GM23338 (cell line): ENCODE measurements around the gene RNF130. TPM values are rescaled to one million over a fixed set of nuclear protein-coding genes. Genes with fewer than 3 reads are reported as not detected.

Experiments used
- ATAC-seq: fragments of 200-7000 bp; cut with Tn5 transposase; 3 replicates; pipeline ENCODE4 v1.9.1; 2020
- DNase-seq: peaks from one replicate; pipeline ENCODE4 v3.0.0-alpha.2; 2015; ENCODE audit warnings: low spot score
- H2AFZ ChIP-seq: fragments of 200-600 bp; sonication (generic); 2 replicates; pipeline ENCODE4 v1.8.0; 2016; ENCODE audit warnings: antibody characterized with exemption, mild to moderate bottlenecking, moderate library complexity
- H3F3A ChIP-seq: fragments of 200-600 bp; sonication (generic); replicated peaks from 2 replicates; pipeline ENCODE4 v1.8.0; 2017; ENCODE audit warnings: antibody characterized with exemption, mixed run types, low read depth
- H3K27ac ChIP-seq: fragments of 200-600 bp; sonication (generic); 2 replicates; pipeline ENCODE4 v1.6.1; 2016; ENCODE audit warnings: low read depth
- H3K27me3 ChIP-seq: fragments of 200-600 bp; sonication (generic); 2 replicates; pipeline ENCODE4 v1.8.0; 2016; ENCODE audit warnings: mild to moderate bottlenecking, mixed run types, moderate library complexity; ENCODE audit not compliant: insufficient read depth
- H3K36me3 ChIP-seq: fragments of 200-600 bp; sonication (generic); 2 replicates; pipeline ENCODE4 v1.8.0; 2016; ENCODE audit warnings: mild to moderate bottlenecking; ENCODE audit not compliant: insufficient read depth
- H3K4me1 ChIP-seq: fragments of 200-600 bp; sonication (generic); 2 replicates; pipeline ENCODE4 v1.8.0; 2016; ENCODE audit warnings: mild to moderate bottlenecking, moderate library complexity; ENCODE audit not compliant: insufficient read depth
- H3K4me2 ChIP-seq: fragments of 200-600 bp; sonication (generic); 2 replicates; pipeline ENCODE4 v1.7.1; 2017; ENCODE audit warnings: mixed run types
- H3K4me3 ChIP-seq: fragments of 200-600 bp; sonication (generic); 2 replicates; pipeline ENCODE4 v1.6.1; 2016; ENCODE audit warnings: mixed run types
- H3K79me2 ChIP-seq: fragments of 200-600 bp; sonication (generic); replicated peaks from 2 replicates; pipeline ENCODE4 v1.8.0; 2017; ENCODE audit warnings: mild to moderate bottlenecking; ENCODE audit not compliant: insufficient read depth
- H3K9me2 ChIP-seq: fragments of 200-600 bp; sonication (generic); 2 replicates; pipeline ENCODE4 v1.8.0; 2017; ENCODE audit not compliant: insufficient read depth
- H4K20me1 ChIP-seq: fragments of 200-600 bp; sonication (generic); replicated peaks from 2 replicates; pipeline ENCODE4 v1.8.0; 2017; ENCODE audit warnings: mild to moderate bottlenecking; ENCODE audit not compliant: insufficient read depth
- H3K27ac Mint-ChIP-seq: 2 replicates; pipeline ENCODE4 v1.8.0; 2020; ENCODE audit warnings: inconsistent platforms, mild to moderate bottlenecking, moderate library complexity, mixed read lengths
- H3K27me3 Mint-ChIP-seq: 3 replicates; pipeline ENCODE4 v1.8.0; 2022; ENCODE audit warnings: low read depth, mild to moderate bottlenecking, moderate library complexity, mixed read lengths, inconsistent platforms; ENCODE audit not compliant: insufficient read depth, poor library complexity
- H3K36me3 Mint-ChIP-seq: 3 replicates; pipeline ENCODE4 v1.8.0; 2021; ENCODE audit warnings: low read depth, mild to moderate bottlenecking, inconsistent platforms, moderate library complexity, mixed read lengths
- H3K4me1 Mint-ChIP-seq: 3 replicates; pipeline ENCODE4 v1.8.0; 2020; ENCODE audit warnings: mild to moderate bottlenecking, inconsistent platforms, mixed read lengths
- H3K4me3 Mint-ChIP-seq: 3 replicates; pipeline ENCODE4 v1.8.0; 2021; ENCODE audit warnings: moderate library complexity, mild to moderate bottlenecking, inconsistent platforms, mixed read lengths
- H3K9me3 Mint-ChIP-seq: 3 replicates; pipeline ENCODE4 v1.8.0; 2020; ENCODE audit warnings: moderate library complexity, mild to moderate bottlenecking, inconsistent platforms, mixed read lengths
- CREB1 ChIP-seq: fragments of 250-450 bp; sonication (Bioruptor Pico); IDR thresholded peaks from 2 replicates; pipeline ENCODE4 v1.5.0; 2020; ENCODE audit warnings: low read depth, mild to moderate bottlenecking, moderate library complexity
- JUNB ChIP-seq: IDR thresholded peaks from one replicate; pipeline ENCODE4 v1.6.1; 2016; ENCODE audit warnings: antibody characterized with exemption; ENCODE audit not compliant: unreplicated experiment
- polyA plus RNA-seq: library from polyadenylated mRNA; unstranded; fragments of >200 nt; fragmentation: Nextera tagmentation; extraction: Ambion mirVana; gene quantifications from 2 replicates; pipeline ENCODE4 v1.2.1, GENCODE V29; 2016
- total RNA-seq: library from RNA; depleted of rRNA; stranded (reverse); fragments of >200 nt; shearing (Covaris generic); gene quantifications from 2 replicates; pipeline ENCODE4 v1.2.3, GENCODE V29; 2014
- TF ChIP-seq, protein P1 (sequence below): fragments of 250-450 bp; sonication (Bioruptor Pico); IDR thresholded peaks from 2 replicates; pipeline ENCODE4 v1.5.0; 2020; ENCODE audit warnings: mild to moderate bottlenecking, moderate library complexity
- TF ChIP-seq, protein P2 (sequence below), 2 experiments: fragments of 200-600 bp in 1 of 2; sonication (generic) in 1 of 2; conservative IDR thresholded peaks; 2 replicates each; pipeline versions ENCODE4 v1.5.1 to v1.6.1; 2016 to 2017; ENCODE audit warnings: antibody characterized with exemption in 2 of 2, low read depth in 2 of 2, mild to moderate bottlenecking in 2 of 2, moderate library complexity in 1 of 2

Gene RNF130
- total and polyA plus RNA-seq, 2 experiments from 2014 or later, result 60.1 to 97.3 TPM

DNA sequence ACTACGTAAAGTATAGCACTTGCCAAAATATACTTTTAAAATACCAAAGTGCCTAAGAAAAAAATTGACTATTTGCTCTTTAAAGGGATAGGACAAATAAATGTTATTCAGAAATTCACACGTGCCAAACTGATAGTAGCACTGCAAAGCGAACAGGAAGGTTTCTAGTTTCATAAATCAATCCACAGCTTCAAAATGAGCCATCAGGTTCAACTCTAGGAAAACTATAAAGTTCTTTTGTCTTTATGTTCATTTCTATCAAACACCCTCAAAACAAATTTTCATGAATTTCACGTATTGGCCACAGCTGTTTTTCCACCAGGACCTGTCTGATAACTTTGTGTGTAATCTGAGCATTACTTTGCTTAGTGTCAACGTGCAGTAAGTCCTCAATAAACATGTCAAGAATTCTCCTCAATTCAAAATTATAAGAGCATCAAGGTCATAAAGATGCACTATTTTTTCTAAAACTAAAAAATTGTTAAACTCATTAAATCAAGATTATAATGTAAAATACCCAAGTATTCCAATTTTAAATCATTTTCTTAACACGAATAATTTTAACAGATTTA lies 3.0 kb downstream of the RNF130 start (continued):
- TF ChIP-seq, protein P1, sequence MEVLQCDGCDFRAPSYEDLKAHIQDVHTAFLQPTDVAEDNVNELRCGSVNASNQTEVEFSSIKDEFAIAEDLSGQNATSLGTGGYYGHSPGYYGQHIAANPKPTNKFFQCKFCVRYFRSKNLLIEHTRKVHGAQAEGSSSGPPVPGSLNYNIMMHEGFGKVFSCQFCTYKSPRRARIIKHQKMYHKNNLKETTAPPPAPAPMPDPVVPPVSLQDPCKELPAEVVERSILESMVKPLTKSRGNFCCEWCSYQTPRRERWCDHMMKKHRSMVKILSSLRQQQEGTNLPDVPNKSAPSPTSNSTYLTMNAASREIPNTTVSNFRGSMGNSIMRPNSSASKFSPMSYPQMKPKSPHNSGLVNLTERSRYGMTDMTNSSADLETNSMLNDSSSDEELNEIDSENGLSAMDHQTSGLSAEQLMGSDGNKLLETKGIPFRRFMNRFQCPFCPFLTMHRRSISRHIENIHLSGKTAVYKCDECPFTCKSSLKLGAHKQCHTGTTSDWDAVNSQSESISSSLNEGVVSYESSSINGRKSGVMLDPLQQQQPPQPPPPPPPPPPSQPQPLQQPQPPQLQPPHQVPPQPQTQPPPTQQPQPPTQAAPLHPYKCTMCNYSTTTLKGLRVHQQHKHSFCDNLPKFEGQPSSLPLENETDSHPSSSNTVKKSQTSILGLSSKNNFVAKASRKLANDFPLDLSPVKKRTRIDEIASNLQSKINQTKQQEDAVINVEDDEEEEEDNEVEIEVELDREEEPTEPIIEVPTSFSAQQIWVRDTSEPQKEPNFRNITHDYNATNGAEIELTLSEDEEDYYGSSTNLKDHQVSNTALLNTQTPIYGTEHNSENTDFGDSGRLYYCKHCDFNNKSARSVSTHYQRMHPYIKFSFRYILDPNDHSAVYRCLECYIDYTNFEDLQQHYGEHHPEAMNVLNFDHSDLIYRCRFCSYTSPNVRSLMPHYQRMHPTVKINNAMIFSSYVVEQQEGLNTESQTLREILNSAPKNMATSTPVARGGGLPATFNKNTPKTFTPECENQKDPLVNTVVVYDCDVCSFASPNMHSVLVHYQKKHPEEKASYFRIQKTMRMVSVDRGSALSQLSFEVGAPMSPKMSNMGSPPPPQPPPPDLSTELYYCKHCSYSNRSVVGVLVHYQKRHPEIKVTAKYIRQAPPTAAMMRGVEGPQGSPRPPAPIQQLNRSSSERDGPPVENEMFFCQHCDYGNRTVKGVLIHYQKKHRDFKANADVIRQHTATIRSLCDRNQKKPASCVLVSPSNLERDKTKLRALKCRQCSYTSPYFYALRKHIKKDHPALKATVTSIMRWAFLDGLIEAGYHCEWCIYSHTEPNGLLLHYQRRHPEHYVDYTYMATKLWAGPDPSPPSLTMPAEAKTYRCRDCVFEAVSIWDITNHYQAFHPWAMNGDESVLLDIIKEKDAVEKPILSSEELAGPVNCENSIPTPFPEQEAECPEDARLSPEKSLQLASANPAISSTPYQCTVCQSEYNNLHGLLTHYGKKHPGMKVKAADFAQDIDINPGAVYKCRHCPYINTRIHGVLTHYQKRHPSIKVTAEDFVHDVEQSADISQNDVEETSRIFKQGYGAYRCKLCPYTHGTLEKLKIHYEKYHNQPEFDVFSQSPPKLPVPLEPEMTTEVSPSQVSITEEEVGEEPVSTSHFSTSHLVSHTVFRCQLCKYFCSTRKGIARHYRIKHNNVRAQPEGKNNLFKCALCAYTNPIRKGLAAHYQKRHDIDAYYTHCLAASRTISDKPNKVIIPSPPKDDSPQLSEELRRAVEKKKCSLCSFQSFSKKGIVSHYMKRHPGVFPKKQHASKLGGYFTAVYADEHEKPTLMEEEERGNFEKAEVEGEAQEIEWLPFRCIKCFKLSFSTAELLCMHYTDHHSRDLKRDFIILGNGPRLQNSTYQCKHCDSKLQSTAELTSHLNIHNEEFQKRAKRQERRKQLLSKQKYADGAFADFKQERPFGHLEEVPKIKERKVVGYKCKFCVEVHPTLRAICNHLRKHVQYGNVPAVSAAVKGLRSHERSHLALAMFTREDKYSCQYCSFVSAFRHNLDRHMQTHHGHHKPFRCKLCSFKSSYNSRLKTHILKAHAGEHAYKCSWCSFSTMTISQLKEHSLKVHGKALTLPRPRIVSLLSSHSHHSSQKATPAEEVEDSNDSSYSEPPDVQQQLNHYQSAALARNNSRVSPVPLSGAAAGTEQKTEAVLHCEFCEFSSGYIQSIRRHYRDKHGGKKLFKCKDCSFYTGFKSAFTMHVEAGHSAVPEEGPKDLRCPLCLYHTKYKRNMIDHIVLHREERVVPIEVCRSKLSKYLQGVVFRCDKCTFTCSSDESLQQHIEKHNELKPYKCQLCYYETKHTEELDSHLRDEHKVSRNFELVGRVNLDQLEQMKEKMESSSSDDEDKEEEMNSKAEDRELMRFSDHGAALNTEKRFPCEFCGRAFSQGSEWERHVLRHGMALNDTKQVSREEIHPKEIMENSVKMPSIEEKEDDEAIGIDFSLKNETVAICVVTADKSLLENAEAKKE (CRISPR knock-in tag), result no peak
- no peak for TF ChIP-seq JUNB

DNA sequence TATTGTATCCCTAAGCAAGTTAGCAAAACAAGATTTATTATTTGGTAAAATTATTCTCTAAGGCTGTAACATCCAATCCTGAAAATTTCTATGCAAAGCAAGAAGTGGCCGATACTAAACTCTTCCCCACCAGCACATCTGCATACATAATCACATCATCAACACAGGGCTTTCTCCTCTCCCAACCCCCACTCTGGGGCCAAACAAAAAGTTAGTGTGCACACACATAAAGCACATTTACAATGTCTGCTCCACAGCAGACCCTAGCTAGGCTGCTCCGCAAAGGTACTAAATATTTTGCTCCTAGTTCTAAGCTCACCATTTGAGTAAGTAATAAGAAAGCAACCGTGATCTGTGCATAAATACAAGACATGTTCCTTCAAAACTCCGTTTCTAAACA lies 3.6 kb downstream of the RNF130 start:
- Histone ChIP-seq H4K20me1 (peaks cover 42% of the 10 kb centered on the region), H2AFZ (no peak overlapping the region), H3K79me2 (peaks cover 82% of the 10 kb centered on the region), H3F3A (no peaks in the 10 kb centered on the region), H3K4me1 (peaks cover 40% of the 10 kb centered on the region), H3K9me2 (no peaks in the 10 kb centered on the region), H3K4me3 (peak overlapping the region; percentile 41), H3K27me3 (peaks cover 20% of the 10 kb centered on the region), H3K27ac (no peak overlapping the region), H3K36me3 (no peaks in the 10 kb centered on the region), H3K4me2 (peak overlapping the region; percentile 85)
- peaks cover 15% of the 10 kb centered on the region for H3K36me3 Mint-ChIP-seq
- DNase-seq (no peak), ATAC-seq (no peak)
- peak overlapping the region; percentile 54 for H3K4me3 Mint-ChIP-seq
- TF ChIP-seq, protein P2, sequence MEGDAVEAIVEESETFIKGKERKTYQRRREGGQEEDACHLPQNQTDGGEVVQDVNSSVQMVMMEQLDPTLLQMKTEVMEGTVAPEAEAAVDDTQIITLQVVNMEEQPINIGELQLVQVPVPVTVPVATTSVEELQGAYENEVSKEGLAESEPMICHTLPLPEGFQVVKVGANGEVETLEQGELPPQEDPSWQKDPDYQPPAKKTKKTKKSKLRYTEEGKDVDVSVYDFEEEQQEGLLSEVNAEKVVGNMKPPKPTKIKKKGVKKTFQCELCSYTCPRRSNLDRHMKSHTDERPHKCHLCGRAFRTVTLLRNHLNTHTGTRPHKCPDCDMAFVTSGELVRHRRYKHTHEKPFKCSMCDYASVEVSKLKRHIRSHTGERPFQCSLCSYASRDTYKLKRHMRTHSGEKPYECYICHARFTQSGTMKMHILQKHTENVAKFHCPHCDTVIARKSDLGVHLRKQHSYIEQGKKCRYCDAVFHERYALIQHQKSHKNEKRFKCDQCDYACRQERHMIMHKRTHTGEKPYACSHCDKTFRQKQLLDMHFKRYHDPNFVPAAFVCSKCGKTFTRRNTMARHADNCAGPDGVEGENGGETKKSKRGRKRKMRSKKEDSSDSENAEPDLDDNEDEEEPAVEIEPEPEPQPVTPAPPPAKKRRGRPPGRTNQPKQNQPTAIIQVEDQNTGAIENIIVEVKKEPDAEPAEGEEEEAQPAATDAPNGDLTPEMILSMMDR (conservative IDR thresholded peaks at IDR 0.05; ENCODE audit: low read depth in 2 of 2), result no peak
- TF ChIP-seq JUNB (no peak), CREB1 (CRISPR knock-in tag) (no peak)
- H3K27ac Mint-ChIP-seq, result peak overlapping the region; percentile 49
- H3K27me3 Mint-ChIP-seq, result peaks cover 17% of the 10 kb centered on the region
- peaks cover 11% of the 10 kb centered on the region for H3K9me3 Mint-ChIP-seq
- peaks cover 38% of the 10 kb centered on the region for H3K4me1 Mint-ChIP-seq
